ENCODE measurements around the gene GGTA1.

Gene GGTA1

DNA sequence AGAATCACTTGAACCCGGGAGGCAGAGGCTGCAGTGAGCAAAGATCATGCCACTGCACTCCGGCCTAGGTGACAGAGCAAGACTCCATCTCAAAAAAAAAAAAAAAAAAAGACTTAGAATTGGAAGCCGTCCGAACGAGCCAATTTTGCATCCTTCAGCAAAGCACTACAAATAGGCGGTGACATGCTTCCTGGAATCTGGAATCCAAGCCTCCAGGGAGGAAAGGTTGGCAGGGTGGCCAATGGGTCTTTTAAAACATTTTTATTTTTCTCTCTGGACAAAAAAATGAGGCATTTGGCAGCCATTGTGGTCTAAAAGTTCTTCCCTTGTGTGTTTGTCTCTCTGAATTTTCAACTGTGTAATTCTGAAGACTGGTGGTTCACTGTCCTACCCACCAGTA, 26.4 kb downstream of the GGTA1 start:
- peaks cover 83 to 84% of the 10 kb centered on the region in 2 experiments for H3K27me3 ChIP-seq (ENCODE audit: control insufficient read depth in 1 of 2, insufficient read depth in 1 of 2, low read length in 2 of 2)
- H4K91ac ChIP-seq (ENCODE audit: low read length) = no peak overlapping the region
- no peak overlapping the region for H3K18ac ChIP-seq (ENCODE audit: low read depth in 1 of 2, low read length in 2 of 2)
- H3K36me3 ChIP-seq (ENCODE audit: control insufficient read depth in 1 of 2, insufficient read depth in 2 of 2, low read depth in 1 of 2, low read length in 2 of 2) = no peaks in the 10 kb centered on the region
- H3K27ac ChIP-seq (ENCODE audit: low read length, poor library complexity, severe bottlenecking) = no peak overlapping the region
- no peak overlapping the region for H3K9ac ChIP-seq (ENCODE audit: low read length)
- H3K4ac ChIP-seq (ENCODE audit: low read depth in 1 of 2, low read length in 2 of 2) = no peak overlapping the region
- H4K8ac ChIP-seq (ENCODE audit: low read length) = no peak overlapping the region
- H3K79me1 ChIP-seq (replicated peaks; ENCODE audit: low read length, poor library complexity, severe bottlenecking) = no peaks in the 10 kb centered on the region
- H3K4me2 ChIP-seq (ENCODE audit: low read length, poor library complexity, severe bottlenecking) = no peak overlapping the region
- no peak overlapping the region for H2BK120ac ChIP-seq (ENCODE audit: low read depth, low read length)
- H3K9me3 ChIP-seq (ENCODE audit: control insufficient read depth, low read length) = no peaks in the 10 kb centered on the region
- no peak overlapping the region for H3K14ac ChIP-seq (ENCODE audit: low read length in 2 of 2)
- 50% methylated on average over 2 of the region's 6 CpGs for WGBS
- H2BK5ac ChIP-seq (ENCODE audit: low read depth, low read length, poor library complexity, severe bottlenecking) = no peak overlapping the region
- H3K4me3 ChIP-seq (ENCODE audit: insufficient read depth in 1 of 2, low read depth in 1 of 2, low read length in 2 of 2) = no peak overlapping the region
- no peak overlapping the region for H2AFZ ChIP-seq (ENCODE audit: low read depth, low read length)
- no peak for DNase-seq
- H2BK15ac ChIP-seq (ENCODE audit: low read depth, poor library complexity, severe bottlenecking) = no peak overlapping the region
- no peak overlapping the region for H2AK5ac ChIP-seq (ENCODE audit: low read length, severe bottlenecking)
- H2BK12ac ChIP-seq (ENCODE audit: low read length in 2 of 2) = no peak overlapping the region
- no peak overlapping the region for H3K23ac ChIP-seq (ENCODE audit: low read length in 2 of 2)
- no peaks in the 10 kb centered on the region for H3K4me1 ChIP-seq (ENCODE audit: control insufficient read depth, insufficient read depth, low read depth, low read length)

DNA sequence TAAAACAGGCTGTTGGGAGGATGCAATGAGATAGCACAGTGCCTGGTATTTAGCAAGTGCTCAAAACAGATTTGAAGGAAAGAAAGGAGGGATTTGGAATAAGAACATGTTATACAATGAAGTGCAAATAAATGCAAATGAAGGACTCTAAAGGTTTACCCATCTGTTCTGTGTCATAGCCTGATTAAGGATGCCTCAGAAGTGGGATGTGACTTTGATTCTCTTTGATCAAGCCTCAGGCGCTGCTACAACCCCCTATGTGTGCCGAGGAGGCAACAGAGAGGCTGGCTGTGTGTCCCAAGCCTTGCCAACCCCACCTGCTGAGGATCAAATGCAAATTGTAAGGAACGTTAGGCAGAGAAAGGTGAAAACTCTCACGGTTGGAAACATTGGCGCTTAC, 27.2 kb downstream of the GGTA1 start:
- H3K18ac ChIP-seq (ENCODE audit: low read depth in 1 of 2, low read length in 2 of 2) = no peak overlapping the region
- H3K36me3 ChIP-seq (ENCODE audit: control insufficient read depth in 1 of 2, insufficient read depth in 2 of 2, low read depth in 1 of 2, low read length in 2 of 2) = no peaks in the 10 kb centered on the region
- no peak overlapping the region for H3K23ac ChIP-seq (ENCODE audit: low read length in 2 of 2)
- DNase-seq = no peak
- WGBS = 42% methylated on average over 5 of the region's 5 CpGs
- no peak overlapping the region for H2BK15ac ChIP-seq (ENCODE audit: low read depth, poor library complexity, severe bottlenecking)
- no peak overlapping the region for H3K27ac ChIP-seq (ENCODE audit: low read length, poor library complexity, severe bottlenecking)
- H3K9ac ChIP-seq (ENCODE audit: low read length) = no peak overlapping the region
- no peak overlapping the region for H3K4me3 ChIP-seq (ENCODE audit: insufficient read depth in 1 of 2, low read depth in 1 of 2, low read length in 2 of 2)
- H3K4me2 ChIP-seq (ENCODE audit: low read length, poor library complexity, severe bottlenecking) = no peak overlapping the region
- no peak overlapping the region for H3K14ac ChIP-seq (ENCODE audit: low read length in 2 of 2)
- H3K4ac ChIP-seq (ENCODE audit: low read depth in 1 of 2, low read length in 2 of 2) = no peak overlapping the region
- no peak overlapping the region for H2AFZ ChIP-seq (ENCODE audit: low read depth, low read length)
- no peak overlapping the region for H4K8ac ChIP-seq (ENCODE audit: low read length)
- H3K4me1 ChIP-seq (ENCODE audit: control insufficient read depth, insufficient read depth, low read depth, low read length) = no peaks in the 10 kb centered on the region
- H2BK5ac ChIP-seq (ENCODE audit: low read depth, low read length, poor library complexity, severe bottlenecking) = no peak overlapping the region
- H3K27me3 ChIP-seq (ENCODE audit: control insufficient read depth in 1 of 2, insufficient read depth in 1 of 2, low read length in 2 of 2) = peaks cover 78 to 79% of the 10 kb centered on the region in 2 experiments
- H2AK5ac ChIP-seq (ENCODE audit: low read length, severe bottlenecking) = no peak overlapping the region
- no peaks in the 10 kb centered on the region for H3K9me3 ChIP-seq (ENCODE audit: control insufficient read depth, low read length)
- H2BK12ac ChIP-seq (ENCODE audit: low read length in 2 of 2) = no peak overlapping the region
- H4K91ac ChIP-seq (ENCODE audit: low read length) = no peak overlapping the region
- no peak overlapping the region for H2BK120ac ChIP-seq (ENCODE audit: low read depth, low read length)
- no peaks in the 10 kb centered on the region for H3K79me1 ChIP-seq (replicated peaks; ENCODE audit: low read length, poor library complexity, severe bottlenecking)

DNA sequence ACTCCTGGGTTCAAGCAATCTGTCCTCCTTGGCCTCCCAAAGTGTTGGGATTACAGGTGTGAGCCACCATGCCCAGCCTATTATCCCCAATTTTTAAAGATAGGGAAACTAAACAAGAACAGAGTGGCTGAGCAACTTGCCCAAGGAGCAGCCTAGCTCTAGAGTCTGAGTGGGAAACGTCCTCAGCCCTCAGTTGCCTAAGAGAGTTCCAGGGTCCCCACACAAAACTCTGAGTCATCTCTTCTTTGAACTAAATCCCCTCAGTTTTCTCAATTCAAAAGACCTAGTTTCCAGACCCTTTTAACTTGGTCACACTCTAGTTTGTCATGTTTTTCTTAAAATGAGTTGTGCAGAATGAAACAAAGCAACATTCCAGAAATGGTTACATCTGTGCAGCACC, 33.5 kb downstream of the GGTA1 start:
- no peak overlapping the region for H4K8ac ChIP-seq (ENCODE audit: low read length)
- no peaks in the 10 kb centered on the region for H3K36me3 ChIP-seq (ENCODE audit: control insufficient read depth in 1 of 2, insufficient read depth in 2 of 2, low read depth in 1 of 2, low read length in 2 of 2)
- no peaks in the 10 kb centered on the region for H3K4me1 ChIP-seq (ENCODE audit: control insufficient read depth, insufficient read depth, low read depth, low read length)
- no peak overlapping the region for H4K91ac ChIP-seq (ENCODE audit: low read length)
- H3K4me3 ChIP-seq (ENCODE audit: insufficient read depth in 1 of 2, low read depth in 1 of 2, low read length in 2 of 2) = no peak overlapping the region
- WGBS = 56% methylated on average over 1 of the region's 1 CpG
- no peak overlapping the region for H2AFZ ChIP-seq (ENCODE audit: low read depth, low read length)
- no peak overlapping the region for H2BK120ac ChIP-seq (ENCODE audit: low read depth, low read length)
- H2BK12ac ChIP-seq (ENCODE audit: low read length in 2 of 2) = no peak overlapping the region
- DNase-seq = no peak
- no peak overlapping the region for H3K23ac ChIP-seq (ENCODE audit: low read length in 2 of 2)
- no peak overlapping the region for H3K4me2 ChIP-seq (ENCODE audit: low read length, poor library complexity, severe bottlenecking)
- H2BK15ac ChIP-seq (ENCODE audit: low read depth, poor library complexity, severe bottlenecking) = no peak overlapping the region
- no peak overlapping the region for H3K14ac ChIP-seq (ENCODE audit: low read length in 2 of 2)
- no peak overlapping the region for H3K4ac ChIP-seq (ENCODE audit: low read depth in 1 of 2, low read length in 2 of 2)
- peaks cover 49 to 69% of the 10 kb centered on the region in 2 experiments for H3K27me3 ChIP-seq (ENCODE audit: control insufficient read depth in 1 of 2, insufficient read depth in 1 of 2, low read length in 2 of 2)
- H3K9ac ChIP-seq (ENCODE audit: low read length) = no peak overlapping the region
- no peak overlapping the region for H2BK5ac ChIP-seq (ENCODE audit: low read depth, low read length, poor library complexity, severe bottlenecking)
- no peaks in the 10 kb centered on the region for H3K79me1 ChIP-seq (replicated peaks; ENCODE audit: low read length, poor library complexity, severe bottlenecking)
- no peak overlapping the region for H3K27ac ChIP-seq (ENCODE audit: low read length, poor library complexity, severe bottlenecking)
- no peak overlapping the region for H3K18ac ChIP-seq (ENCODE audit: low read depth in 1 of 2, low read length in 2 of 2)
- H3K9me3 ChIP-seq (ENCODE audit: control insufficient read depth, low read length) = no peaks in the 10 kb centered on the region
- H2AK5ac ChIP-seq (ENCODE audit: low read length, severe bottlenecking) = no peak overlapping the region

DNA sequence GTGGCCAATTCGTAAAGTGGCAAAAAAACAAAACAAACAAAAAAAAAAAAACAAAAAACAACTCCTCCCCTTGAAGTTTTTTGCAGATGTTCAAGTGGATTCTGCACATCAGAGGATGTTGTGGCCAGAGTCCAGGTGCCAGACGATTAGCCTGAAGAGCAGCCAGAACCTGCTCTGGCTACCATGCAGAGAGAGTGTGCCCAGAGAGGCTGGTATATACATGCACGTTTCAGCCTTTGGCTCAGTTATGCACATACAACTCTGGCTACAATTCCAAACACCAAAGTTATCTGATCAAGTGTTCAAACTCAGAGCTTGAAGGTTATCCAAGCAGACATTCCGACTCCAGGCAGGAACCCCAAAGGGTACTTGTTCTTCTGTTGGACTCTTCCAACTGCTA, 34.7 kb downstream of the GGTA1 start:
- Histone ChIP-seq H2AK5ac (ENCODE audit: low read length, severe bottlenecking) (no peak overlapping the region), H3K36me3 (ENCODE audit: control insufficient read depth in 1 of 2, insufficient read depth in 2 of 2, low read depth in 1 of 2, low read length in 2 of 2) (no peaks in the 10 kb centered on the region), H3K27me3 (ENCODE audit: control insufficient read depth in 1 of 2, insufficient read depth in 1 of 2, low read length in 2 of 2) (peaks cover 51 to 63% of the 10 kb centered on the region in 2 experiments), H2BK120ac (ENCODE audit: low read depth, low read length) (no peak overlapping the region), H3K79me1 (replicated peaks; ENCODE audit: low read length, poor library complexity, severe bottlenecking) (no peaks in the 10 kb centered on the region), H3K4me3 (ENCODE audit: insufficient read depth in 1 of 2, low read depth in 1 of 2, low read length in 2 of 2) (no peak overlapping the region), H4K91ac (ENCODE audit: low read length) (no peak overlapping the region), H2AFZ (ENCODE audit: low read depth, low read length) (no peak overlapping the region), H3K9me3 (ENCODE audit: control insufficient read depth, low read length) (no peaks in the 10 kb centered on the region), H3K4ac (ENCODE audit: low read depth in 1 of 2, low read length in 2 of 2) (no peak overlapping the region), H4K8ac (ENCODE audit: low read length) (no peak overlapping the region), H2BK5ac (ENCODE audit: low read depth, low read length, poor library complexity, severe bottlenecking) (no peak overlapping the region), H3K4me1 (ENCODE audit: control insufficient read depth, insufficient read depth, low read depth, low read length) (no peaks in the 10 kb centered on the region), H3K27ac (ENCODE audit: low read length, poor library complexity, severe bottlenecking) (no peak overlapping the region), H3K18ac (ENCODE audit: low read depth in 1 of 2, low read length in 2 of 2) (no peak overlapping the region), H3K4me2 (ENCODE audit: low read length, poor library complexity, severe bottlenecking) (no peak overlapping the region), H2BK12ac (ENCODE audit: low read length in 2 of 2) (no peak overlapping the region), H3K9ac (ENCODE audit: low read length) (no peak overlapping the region), H3K14ac (ENCODE audit: low read length in 2 of 2) (no peak overlapping the region), H2BK15ac (ENCODE audit: low read depth, poor library complexity, severe bottlenecking) (no peak overlapping the region), H3K23ac (ENCODE audit: low read length in 2 of 2) (no peak overlapping the region)
- DNase-seq = no peak
- WGBS = 84% methylated on average over 4 of the region's 4 CpGs

Data from mesenchymal stem cell (in vitro differentiated cells and primary cell).